Activated T-cell treated with anti-CD3 and anti-CD28 coated beads for 1 hour (primary cell): ENCODE results near the gene CARMIL1.
"Not testable (repeated sequence)": the region's sequence is repeated elsewhere in the genome, so short reads cannot be mapped to it uniquely, and the experiment has no call there.

Source experiments
- DNase-seq: peaks from one replicate; pipeline ENCODE4 v3.0.0-alpha.2; 2020; ENCODE audit warnings: low read depth

CARMIL1 gene

DNA sequence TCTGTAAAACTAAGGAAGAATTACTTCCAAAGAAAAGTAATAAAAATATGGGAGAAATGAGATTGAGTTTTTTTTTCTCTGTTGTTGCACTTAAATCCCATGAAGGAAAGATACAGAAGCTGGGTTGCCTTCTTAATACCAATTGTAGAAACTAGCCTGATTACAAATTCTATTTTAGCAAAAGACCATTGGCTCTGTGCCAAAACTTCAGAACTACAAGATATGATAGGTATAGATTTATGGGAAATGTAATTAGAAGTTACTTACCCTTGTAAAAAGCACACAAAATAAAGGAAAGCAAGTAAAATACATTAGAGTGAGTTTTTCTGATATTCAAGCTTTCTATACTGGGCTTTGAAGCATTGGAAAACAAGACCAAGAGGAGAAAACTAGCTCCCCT is 299.4 kb downstream of the CARMIL1 start:
- no peak for DNase-seq

DNA sequence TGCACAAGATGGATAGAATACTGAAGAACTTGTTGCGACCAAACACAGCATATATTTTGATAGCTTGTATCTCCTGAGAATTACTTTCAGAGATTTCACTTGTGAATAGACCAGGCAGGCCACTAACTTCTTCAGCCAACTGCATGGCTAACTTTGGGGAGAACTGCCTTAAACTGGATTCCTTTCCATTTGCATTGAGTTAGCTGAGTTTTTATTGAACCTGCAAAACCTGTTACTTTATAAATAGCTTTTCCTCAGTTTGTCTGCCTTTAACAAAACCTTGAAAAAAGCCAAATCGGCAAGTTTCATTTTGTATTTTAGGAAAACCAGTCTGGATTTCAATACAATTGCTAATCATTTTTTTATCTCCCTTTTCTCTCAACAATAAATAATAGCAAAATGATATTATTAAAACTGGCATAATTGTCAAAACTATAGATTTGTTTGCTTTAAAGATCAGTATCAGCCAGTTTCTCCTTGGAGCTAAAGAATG is 300.3 kb downstream of the CARMIL1 start:
- DNase-seq, result no peak

DNA sequence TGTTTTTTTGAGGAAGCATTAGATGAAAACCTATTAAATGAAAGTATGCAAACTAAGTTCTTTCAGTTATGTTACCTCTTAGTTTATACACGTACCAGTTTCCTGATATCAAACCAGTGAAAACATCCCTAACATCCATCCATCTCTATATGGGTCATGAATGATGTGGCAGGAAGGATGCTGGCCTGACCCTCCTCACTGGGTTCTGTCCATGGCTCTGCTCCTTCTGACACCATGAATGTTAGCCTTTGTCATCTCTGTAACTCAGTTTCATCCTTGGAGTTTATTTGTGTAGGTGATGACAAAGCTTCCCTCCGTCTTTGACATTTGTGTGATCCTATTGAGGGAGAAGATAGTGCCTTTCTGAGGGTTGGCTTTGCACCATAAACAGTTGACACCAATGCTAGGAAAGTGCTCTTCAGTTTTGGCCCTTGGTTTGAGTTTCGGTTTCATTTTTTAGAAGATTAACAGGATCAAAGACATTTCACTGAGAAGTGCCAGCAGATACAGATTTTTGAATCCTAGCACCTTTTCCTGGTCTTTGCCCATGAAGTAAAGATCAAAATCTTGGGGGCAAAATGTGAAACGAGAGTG is 300.8 kb downstream of the CARMIL1 start:
- DNase-seq, result no peak

DNA sequence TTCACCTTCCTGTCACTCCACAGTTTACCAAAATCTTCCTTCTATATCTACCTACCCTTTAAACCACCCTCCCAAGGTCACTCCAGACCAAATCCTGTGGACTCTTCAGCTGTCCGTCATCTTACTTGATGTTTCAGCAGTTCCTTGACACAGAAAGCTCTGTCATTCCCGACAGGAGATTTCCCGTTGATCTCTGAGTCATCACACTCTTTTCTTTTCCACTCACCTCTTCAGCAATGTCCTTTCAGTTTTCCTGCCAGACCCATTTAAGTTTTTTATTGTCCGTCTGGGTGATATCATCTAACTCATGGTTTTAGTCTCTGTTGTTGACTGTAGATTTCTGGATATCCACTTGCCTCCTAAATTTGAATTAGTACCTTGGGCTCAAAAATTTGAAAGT is 302.9 kb downstream of the CARMIL1 start:
- no peak for DNase-seq

DNA sequence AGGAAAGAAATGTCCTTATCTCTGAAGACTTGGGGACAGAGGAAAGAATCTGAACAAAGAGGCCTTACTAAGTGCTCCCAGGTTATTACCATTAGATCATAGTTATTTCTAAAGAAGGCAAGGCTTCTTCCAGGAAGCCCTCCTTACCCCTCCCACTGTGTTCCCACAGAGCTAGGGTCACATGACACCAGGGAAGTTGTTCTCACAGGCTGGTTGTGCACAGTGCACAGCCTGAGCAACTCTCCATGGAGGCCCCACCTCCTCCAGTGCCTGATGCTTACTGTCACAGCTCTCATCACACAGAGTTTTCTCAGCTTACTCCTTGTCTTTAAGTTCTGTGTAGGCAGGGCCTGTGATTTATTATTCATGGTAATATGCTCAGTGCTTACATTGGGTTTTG is 303.9 kb downstream of the CARMIL1 start:
- no peak for DNase-seq

DNA sequence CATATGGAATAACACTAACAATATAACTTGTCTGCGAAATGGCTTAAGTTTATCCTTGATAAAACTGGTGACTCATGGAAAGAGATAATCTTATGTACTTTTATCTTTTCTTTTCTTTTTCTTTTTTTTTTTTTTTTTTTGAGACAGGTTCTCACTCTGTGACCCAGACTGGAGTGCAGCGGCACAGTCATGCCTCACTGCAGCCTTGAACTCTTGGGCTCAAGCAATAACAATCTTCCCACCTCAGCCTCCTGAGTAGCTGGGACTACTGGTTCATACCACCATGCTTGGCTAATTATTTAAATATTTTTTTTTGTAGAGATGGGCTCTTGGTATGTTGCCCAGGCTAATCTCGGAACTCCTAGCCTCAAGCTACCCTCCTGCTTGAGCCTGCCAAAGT is 304.7 kb downstream of the CARMIL1 start:
- DNase-seq, result no peak

DNA sequence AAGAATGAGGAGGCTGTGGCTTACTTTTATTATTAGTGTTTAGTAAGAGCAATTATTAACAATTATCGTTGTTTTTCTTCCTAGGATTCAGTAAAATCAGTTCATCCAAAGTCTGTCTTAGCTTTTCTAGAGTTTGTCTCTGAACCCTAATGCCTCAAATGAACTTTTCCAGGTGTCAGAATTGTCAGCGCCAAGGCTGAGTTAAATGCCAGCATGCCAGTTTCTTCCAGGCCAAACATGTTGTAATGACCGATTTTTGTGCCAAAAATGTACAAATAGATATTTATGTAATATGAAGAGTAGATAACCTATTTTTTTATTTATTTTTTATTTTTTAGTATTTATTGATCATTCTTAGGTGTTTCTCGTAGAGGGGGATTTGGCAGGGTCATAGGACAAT is 306.1 kb downstream of the CARMIL1 start:
- DNase-seq, result no peak

DNA sequence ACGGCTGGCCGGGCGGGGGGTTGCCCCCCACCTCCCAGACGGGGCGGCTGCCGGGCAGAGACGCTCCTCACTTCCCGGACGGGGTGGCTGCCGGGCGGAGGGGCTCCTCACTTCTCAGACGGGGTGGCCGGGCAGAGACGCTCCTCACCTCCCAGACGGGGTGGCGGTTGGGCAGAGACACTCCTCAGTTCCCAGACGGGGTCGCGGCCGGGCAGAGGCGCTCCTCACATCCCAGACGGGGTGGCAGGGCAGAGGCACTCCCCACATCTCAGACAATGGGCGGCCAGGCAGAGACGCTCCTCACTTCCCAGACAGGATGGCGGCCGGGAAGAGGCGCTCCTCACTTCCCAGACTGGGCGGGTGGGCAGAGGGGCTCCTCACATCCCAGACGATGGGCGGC is 306.9 kb downstream of the CARMIL1 start:
- DNase-seq, result not testable (repeated sequence)

DNA sequence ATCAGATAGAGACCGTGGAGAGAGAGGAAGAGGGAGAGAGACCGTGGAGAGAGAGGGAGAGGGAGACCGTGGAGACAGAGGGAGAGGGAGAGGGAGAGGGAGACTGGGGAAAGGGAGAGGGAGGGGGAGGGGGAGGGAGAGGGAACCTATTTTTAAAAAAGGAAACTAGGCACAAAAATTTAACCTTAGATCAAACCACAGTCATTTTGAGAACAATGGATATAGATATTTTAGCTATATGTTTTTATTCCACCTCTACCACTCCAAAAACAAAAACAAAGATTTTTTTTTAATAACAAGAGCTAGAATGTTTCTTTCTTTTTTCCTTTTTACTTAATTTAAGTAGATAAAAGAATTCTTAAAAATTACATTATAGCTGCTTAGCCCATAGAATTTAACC is 307.8 kb downstream of the CARMIL1 start:
- DNase-seq, result no peak

DNA sequence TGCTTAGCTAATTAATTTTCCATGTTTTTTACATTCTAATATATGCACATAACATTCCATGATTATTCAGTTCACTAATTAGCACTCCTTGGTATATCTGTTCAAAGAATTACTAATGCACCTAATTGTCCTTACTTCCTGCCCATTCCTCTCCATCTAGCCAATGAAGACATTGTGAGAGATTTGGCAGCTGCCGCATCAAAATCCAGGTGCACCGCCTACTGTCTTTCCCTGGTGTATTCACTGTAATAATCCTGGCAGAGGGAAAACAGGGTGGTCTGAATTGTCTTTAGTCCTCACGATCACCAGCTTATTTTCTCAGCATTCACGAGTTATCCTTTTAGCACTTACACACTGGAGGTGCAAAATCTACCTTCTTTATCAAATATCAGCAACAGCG is 311.8 kb downstream of the CARMIL1 start:
- DNase-seq, result no peak

DNA sequence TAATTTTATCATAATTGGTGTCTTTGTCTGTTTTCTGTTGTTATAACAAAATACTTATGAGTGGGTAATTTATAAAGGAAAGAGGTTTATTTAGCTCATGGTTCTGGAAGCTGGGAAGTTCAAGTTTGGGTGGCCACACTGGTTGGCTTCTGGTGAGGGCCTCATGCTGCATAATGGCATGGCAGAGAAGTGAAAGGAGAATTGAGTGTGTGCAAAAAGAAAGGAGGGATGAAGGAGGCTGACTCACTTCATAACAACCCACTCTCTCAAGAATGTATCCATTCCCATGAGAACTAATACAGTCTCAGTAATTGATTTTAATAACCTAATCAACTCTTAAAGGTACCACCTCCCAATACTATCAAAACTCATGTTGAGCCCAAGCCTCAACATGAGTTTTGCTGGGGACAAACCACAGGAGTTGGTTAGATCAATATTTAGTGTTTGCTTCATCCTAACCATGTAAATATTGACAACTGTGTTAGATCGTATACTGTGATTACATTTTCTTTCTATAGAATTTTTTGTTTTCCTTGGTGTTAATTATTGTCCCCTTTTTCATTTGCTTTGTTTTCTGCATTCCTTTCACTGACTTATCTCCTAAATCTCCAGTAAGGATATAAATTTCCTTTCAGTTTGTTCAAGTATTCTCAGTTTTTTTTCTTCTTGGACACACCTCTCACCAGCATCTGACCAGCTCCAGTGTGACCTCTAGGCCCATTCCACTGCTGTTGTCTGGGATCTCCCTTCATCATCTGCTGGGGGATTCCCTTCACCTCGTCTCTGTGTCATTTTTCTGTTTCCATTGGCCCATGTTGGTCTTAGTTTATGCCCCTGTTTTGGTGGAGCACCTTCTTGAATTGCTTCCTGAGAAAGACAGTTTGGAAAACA is 318.0 kb downstream of the CARMIL1 start:
- DNase-seq, result no peak

DNA sequence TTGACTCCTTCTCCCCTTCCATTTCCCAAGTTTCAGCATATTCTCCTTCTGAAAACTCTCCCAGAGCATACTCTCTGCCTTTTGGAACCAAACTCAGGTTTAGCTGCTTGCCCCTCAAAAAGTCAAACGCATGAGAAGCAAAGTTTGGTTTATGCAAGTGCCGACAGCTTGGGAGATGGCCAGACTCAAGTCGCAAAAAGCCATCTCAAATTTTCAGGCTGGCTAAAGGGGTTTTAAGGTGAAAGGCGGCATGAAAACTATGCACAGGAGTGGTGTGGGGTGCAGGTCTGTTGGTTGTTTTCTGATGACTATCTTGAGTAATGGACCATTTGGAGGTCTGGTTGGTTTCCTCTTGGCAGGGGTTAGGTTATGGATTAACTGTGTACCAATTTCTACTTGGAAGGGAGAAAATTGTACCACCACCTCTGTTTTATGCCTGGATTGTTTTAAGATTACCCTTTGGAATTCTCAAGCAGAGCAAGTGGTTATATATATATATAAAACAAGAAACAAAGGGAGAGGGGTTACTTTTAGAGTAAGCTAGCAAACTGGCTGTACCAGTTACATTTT is 320.4 kb downstream of the CARMIL1 start:
- no peak for DNase-seq

DNA sequence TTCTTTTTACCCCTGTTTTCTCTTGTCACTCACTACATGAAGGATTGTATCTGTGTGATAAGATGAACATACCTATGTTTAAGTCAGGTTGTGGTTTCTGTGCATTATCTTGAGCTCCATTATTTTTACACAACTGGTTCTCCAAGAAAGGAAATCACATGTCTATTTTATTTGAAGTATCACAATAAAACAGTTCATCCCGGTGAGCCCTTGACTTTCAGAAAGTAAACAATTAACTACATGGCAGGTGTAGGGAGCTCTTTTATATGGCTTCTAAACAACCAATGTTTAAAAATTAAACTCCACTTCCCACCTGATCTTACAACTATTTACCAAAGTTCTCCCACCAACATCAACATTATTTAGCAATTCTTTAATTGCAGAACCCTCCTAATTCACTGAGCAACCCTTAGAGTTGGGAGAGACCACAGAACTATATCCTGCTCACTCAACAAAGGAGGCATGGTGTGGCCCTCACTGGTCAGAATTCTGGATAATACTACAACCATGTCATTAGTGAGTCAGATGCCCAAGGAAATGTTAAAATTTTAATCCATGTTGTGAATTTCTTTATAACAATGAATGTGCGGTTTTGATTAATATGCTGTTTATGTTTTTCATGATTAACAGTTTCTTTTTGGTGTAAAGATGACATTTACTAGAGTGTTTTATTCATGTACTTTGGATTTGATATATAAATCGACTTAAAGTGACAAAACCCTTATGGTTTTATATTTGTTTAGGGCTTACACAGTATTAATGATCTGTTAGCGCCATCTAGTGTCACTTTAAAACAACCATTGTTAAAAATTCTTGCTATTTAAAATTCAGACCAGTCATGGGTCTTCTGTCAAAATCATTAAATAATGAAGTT is 322.9 kb downstream of the CARMIL1 start:
- DNase-seq, result no peak

DNA sequence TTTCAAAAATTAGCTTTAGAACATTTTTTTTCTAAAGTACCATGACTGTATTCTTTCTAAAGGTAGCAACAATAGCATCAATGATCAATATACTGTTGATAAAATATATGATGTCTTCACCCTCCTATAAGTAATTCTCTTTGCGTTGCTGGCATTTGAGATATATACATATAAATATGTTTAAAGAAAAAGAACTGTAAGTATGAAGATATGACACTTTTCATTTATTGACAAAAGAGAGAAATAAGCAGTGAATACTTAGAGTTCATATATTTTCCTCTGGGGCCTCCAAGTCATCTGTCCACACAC is 323.5 kb downstream of the CARMIL1 start:
- DNase-seq, result no peak

DNA sequence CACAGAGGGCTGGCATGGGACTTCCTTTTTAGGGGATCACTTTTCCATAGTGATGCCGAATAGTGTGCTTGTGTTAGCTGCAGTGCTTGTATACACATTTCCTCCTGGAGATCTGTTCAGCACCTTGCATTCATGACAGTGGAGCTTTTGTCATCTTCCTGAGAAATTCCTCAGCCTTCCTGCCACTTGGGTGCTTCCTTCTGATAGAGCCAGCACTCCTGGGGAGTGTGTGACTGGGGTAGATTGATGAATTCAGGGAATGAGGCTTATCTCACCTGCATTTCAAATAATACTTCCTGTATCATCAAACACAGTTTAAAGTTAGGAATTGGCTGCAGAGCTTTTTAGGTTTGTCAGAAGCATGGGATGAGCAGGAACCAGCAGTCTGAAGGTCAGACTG is 324.1 kb downstream of the CARMIL1 start:
- DNase-seq, result no peak

DNA sequence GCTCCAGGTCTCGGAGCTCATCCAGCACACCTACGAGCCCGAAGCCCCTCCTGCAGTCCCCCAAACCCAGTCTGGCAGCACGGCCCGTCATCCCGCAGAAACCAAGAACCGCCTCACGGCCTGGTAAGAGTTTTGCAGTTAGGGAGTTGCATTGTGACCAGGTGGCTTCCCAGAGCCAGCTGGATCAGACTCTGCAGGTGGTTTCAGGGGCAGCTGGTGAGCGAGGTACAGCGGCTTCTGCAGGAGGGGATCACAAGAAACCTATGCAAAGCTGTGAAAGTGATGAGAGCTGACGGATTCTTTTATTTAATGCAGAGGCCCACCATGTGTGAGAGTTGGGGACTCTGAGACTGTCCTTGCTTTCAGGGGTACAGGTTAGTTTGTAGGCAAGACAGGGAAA is 327.0 kb downstream of the CARMIL1 start:
- no peak for DNase-seq

DNA sequence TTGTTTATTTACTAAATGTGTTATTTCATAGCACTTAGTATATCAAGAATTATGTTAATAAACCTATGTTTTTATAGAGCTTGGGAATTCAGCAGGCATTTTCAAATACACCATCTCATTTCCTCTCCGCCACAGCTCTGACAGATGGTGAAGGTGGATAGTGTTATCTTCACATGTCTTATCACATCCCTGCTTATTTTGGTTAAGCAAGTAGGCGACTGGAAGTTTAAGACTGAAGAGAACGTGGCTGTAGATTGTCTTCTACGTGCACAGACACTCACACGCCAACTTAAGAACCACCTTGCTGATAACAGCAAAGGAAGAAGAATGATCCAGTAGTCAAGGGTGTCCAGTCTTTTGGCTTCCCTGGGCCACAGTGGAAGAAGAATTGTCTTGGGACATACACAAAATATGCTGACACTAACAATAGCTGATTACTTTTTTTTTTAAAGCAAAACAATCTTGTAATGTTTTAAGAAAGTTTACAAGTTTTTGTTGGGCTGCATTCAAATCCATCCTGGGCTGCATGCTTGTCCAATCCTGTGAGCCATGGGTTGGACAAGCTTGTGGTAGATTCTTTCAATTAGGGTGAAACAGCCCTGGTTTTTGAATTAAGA is 329.5 kb downstream of the CARMIL1 start:
- no peak for DNase-seq

DNA sequence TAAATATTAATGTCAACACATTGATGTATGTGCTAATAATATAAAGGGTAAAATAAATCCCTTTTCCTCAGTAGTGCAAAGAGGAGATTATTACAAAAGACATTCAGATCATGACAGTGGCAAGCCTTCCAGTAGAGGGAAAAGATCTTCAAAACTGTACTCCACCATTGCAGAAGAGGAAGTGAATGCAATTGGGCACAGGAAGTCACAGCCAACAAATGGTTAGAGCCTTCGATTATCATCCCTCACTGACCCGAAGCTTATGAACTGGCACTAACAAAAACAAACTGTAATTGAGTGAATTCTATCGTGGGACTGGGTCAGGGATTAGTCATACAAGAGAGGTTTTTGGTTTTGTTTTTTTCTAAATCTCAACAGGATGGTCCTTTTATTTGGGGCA is 333.5 kb downstream of the CARMIL1 start:
- DNase-seq, result no peak

DNA sequence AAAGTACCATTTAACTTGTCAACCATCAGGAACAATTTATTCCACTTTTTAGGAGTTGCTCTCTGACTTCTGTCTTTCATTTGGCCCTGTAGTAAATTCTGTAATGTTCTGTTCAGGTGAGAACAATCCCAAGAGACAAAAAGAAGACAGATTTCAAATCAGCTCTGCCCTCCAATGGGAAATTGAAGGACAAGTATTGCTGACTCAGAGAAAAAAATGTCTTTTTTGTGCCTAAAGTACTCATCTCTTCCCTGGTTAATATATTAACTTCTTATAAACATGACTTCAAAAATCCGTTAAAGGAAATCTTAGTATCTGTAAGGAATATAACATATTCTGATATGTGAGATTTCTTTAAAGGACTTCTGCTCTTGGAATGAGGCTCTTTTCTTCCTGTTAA is 334.2 kb downstream of the CARMIL1 start:
- DNase-seq, result no peak

DNA sequence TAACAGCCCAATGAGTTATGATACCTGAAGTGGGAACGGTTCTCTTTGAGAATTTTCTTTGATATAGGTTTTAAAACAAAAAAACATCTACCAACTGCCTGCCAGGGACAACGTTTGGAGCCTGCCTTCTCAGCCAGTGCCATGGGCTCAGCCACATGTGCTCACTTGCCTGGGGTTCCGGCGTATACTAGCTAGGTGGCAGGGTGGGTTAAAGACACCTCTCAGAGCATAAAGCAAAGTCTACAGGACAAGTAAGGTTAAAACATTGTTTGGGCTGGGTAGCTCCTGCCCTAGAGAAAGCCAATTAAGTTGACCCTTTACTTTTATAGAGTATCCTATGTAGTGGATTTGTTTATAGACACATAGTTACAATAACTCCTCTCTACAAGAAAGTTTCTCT is 334.9 kb downstream of the CARMIL1 start:
- no peak for DNase-seq

DNA sequence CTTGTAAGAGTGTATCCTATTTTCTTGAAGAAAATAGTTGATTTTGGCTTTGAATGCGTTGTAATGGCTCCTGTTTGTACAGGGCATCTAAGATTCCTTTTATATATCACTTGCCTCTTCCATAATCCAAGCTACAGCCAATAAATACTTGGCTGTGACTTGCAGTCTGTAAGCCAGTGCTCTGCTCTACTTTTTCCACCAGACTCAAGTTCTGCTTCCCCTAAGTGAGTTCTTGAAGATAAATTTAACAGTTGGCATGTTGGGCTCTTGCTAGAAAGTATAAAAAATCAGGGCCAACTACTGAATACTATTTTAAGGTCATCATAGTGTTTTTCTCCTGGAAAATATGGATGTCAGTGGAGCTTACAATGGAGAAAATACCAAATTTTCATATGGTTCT is 336.3 kb downstream of the CARMIL1 start:
- no peak for DNase-seq

DNA sequence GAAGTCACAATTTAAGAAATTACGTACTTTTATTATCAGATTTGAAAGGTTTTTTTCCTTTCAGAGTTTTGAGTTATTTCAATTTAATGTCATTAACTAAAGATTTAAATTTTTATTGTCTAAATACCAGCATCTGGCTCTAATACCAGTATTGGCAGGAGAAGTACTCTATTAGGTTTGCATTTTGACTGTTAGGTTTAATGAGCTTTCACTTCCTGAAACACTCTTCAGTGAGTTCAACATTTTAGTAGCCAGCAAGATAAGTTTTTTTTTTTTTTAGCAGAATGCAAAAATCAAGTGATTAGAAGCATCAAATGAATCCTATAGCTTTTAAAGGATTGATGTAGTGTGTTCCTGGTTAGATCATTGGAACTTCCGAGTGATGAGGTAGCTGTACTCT is 338.8 kb downstream of the CARMIL1 start:
- DNase-seq, result no peak
